Natural killer cell (primary cell): ENCODE data around the gene AMER2. TPM values are rescaled to one million over a fixed set of nuclear protein-coding genes. Genes with fewer than 3 reads are reported as not detected.

Experiments used
- ATAC-seq, 3 donors: fragments of 150-1000 bp in 2 of 3; fragments of 200-7000 bp in 1 of 3; cut with Tn5 transposase; 1 replicate in 1 of 3; 2 replicates in 2 of 3; pipeline ENCODE4 v1.10.0; 2021; ENCODE audit warnings: mild to moderate bottlenecking in 2 of 3, moderate library complexity in 2 of 3
- DNase-seq, 2 donors: peaks; one replicate each; pipeline versions ENCODE4 v3.0.0 to v3.0.0-alpha.2; 2013 to 2021; ENCODE audit warnings: mixed read lengths in 1 of 2
- H3K27ac ChIP-seq: one replicate; pipeline ENCODE4 v1.5.1; 2013; ENCODE audit warnings: mild to moderate bottlenecking, low read length
- H3K27me3 ChIP-seq: one replicate; pipeline ENCODE4 v1.6.1; 2013; ENCODE audit warnings: low read length; ENCODE audit not compliant: control insufficient read depth, insufficient read depth
- H3K36me3 ChIP-seq: one replicate; pipeline ENCODE4 v1.6.1; 2013; ENCODE audit warnings: low read length; ENCODE audit not compliant: control insufficient read depth, insufficient read depth
- H3K4me1 ChIP-seq: one replicate; pipeline ENCODE4 v1.6.1; 2013; ENCODE audit warnings: low read length; ENCODE audit not compliant: control insufficient read depth, insufficient read depth
- H3K4me3 ChIP-seq: one replicate; pipeline ENCODE4 v1.5.1; 2013; ENCODE audit warnings: low read length
- H3K9me3 ChIP-seq: one replicate; pipeline ENCODE4 v1.6.1; 2013; ENCODE audit warnings: low read length; ENCODE audit not compliant: control insufficient read depth, insufficient read depth
- H3K27ac Mint-ChIP-seq, 2 donors: one replicate each; pipeline ENCODE4 v1.8.0; 2022; ENCODE audit warnings: mild to moderate bottlenecking in 2 of 2, mixed read lengths in 2 of 2, moderate library complexity in 1 of 2
- H3K27me3 Mint-ChIP-seq, 2 donors: one replicate each; pipeline ENCODE4 v1.8.0; 2022; ENCODE audit warnings: low read depth in 2 of 2, mixed read lengths in 2 of 2
- H3K36me3 Mint-ChIP-seq: one replicate; pipeline ENCODE4 v1.8.0; 2022; ENCODE audit warnings: mixed read lengths
- H3K4me1 Mint-ChIP-seq, 2 donors: one replicate each; pipeline ENCODE4 v1.8.0; 2022; ENCODE audit warnings: mixed read lengths in 2 of 2
- H3K4me3 Mint-ChIP-seq: one replicate; pipeline ENCODE4 v1.8.0; 2022; ENCODE audit warnings: mild to moderate bottlenecking, moderate library complexity, mixed read lengths
- H3K9me3 Mint-ChIP-seq, 2 donors: one replicate each; pipeline ENCODE4 v1.8.0; 2022; ENCODE audit warnings: mixed read lengths in 2 of 2
- WGBS: methylation state at CpG from one replicate; pipeline ENCODE4 v1.1.7; 2013; ENCODE audit warnings: missing lambda C conversion rate; ENCODE audit not compliant: insufficient coverage; 5-methylcytosine and 5-hydroxymethylcytosine counted together
- intact Hi-C: fragments of 100-400 bp; cut with micrococcal nuclease; formaldehyde crosslinking; loops from one replicate; pipeline ENCODE4 v1.14.2; 2022
- total RNA-seq, 4 donors: library from RNA; stranded (reverse); fragments of 120-200 nt in 1 of 4; gene quantifications; one replicate each; pipeline versions ENCODE4 v1.2.3 to v1.2.4, GENCODE V29; 2013 to 2022
- TF ChIP-seq, protein P1 (sequence below): fragments of 200-600 bp; IDR thresholded peaks from one replicate; pipeline ENCODE4 v1.8.0; 2022; ENCODE audit warnings: antibody characterized with exemption

AMER2 gene
- total RNA-seq, 3 donors from 2014 or later (not counting 1 experiment from before 2014, with no cell fraction given): not detected

DNA sequence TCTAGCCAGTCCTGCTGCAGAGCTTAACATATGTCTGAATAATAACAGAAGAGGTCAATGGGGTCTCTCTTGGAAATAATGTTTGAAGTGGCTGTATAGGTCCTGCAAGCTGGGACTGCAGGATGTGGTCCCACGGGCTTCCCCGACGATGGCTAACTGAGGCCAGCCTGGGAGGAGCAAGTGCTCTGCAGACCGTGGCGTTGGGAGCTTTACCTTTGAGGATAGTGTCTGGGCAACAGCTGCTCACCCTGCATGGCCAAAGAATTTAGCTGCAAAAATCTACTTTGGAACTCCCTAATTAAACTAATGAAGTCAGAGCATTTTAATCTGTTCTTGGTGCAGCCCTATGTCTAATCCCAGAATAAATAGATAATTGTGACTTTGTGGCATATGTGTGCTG, 18.2 kb upstream of the AMER2 start:
- Histone ChIP-seq H3K27me3 (no peaks in the 10 kb centered on the region), H3K4me3 (no peak overlapping the region), H3K9me3 (no peaks in the 10 kb centered on the region), H3K4me1 (no peaks in the 10 kb centered on the region), H3K36me3 (no peaks in the 10 kb centered on the region), H3K27ac (no peak overlapping the region)
- intact Hi-C loops: no loop called here
- Mint-ChIP-seq H3K4me1 (no peaks in the 10 kb centered on the region), H3K9me3 (no peaks in the 10 kb centered on the region), H3K27ac (no peak overlapping the region), H3K27me3 (peaks cover 27 to 50% of the 10 kb centered on the region in 2 donors), H3K36me3 (no peaks in the 10 kb centered on the region), H3K4me3 (no peak overlapping the region)
- DNase-seq (no peak), ATAC-seq (no peak)
- WGBS: 77% methylated on average over 5 of the region's 5 CpGs
- TF ChIP-seq, protein P1, sequence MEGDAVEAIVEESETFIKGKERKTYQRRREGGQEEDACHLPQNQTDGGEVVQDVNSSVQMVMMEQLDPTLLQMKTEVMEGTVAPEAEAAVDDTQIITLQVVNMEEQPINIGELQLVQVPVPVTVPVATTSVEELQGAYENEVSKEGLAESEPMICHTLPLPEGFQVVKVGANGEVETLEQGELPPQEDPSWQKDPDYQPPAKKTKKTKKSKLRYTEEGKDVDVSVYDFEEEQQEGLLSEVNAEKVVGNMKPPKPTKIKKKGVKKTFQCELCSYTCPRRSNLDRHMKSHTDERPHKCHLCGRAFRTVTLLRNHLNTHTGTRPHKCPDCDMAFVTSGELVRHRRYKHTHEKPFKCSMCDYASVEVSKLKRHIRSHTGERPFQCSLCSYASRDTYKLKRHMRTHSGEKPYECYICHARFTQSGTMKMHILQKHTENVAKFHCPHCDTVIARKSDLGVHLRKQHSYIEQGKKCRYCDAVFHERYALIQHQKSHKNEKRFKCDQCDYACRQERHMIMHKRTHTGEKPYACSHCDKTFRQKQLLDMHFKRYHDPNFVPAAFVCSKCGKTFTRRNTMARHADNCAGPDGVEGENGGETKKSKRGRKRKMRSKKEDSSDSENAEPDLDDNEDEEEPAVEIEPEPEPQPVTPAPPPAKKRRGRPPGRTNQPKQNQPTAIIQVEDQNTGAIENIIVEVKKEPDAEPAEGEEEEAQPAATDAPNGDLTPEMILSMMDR: no peak

DNA sequence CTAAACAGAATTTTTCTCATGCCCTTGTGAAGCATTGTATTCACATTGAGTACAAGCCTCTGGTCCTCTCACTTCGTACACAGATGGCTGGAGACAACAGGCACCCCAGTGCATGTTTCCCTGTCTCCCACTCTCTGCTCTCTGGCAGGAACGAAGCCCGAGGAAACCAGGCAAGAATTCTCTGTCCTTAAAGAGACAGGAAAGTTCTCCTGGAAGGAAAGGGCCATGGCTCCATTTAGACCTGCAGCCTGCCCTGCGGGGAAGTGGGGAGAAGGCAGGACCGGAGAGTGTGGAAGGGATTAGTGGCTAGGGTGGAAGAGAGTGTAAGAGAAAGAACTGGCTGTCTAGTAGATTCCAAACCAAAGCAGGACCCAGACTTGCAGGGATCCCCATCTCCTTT, 15.5 kb upstream of the AMER2 start:
- ATAC-seq (no peak), DNase-seq (no peak)
- H3K27me3 ChIP-seq: no peaks in the 10 kb centered on the region
- no peaks in the 10 kb centered on the region for H3K4me1 ChIP-seq
- 82% methylated on average over 5 of the region's 5 CpGs for WGBS
- TF ChIP-seq, protein P1: no peak
- Mint-ChIP-seq H3K27me3 (peaks cover 25 to 51% of the 10 kb centered on the region in 2 donors), H3K36me3 (no peaks in the 10 kb centered on the region), H3K9me3 (no peaks in the 10 kb centered on the region), H3K4me3 (no peak overlapping the region), H3K4me1 (no peaks in the 10 kb centered on the region), H3K27ac (no peak overlapping the region)
- H3K36me3 ChIP-seq: no peaks in the 10 kb centered on the region
- intact Hi-C loops: no loop called here
- H3K27ac ChIP-seq: no peak overlapping the region
- H3K9me3 ChIP-seq: no peaks in the 10 kb centered on the region
- H3K4me3 ChIP-seq: no peak overlapping the region

DNA sequence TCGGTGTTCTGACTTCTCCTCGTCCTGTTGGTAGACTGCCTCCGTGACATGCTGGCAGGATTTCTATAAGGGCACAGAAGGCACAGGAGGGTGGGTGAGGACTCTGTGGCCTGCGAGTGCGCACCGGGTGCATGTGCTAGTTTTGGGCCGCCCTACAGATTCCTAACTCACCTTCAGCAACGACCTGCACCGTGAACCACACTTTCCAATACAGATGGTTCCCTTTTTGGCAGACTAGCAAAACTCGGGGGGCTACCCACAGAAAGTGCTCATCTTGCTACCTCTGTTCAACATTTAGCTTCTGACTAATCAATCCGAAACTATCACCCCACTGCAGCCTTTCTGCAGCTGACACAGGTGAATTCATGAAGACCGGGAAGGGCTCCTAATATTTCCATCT, 14.1 kb upstream of the AMER2 start:
- WGBS: 76% methylated on average over 12 of the region's 12 CpGs
- no peak for ATAC-seq
- H3K4me3 ChIP-seq: no peak overlapping the region
- H3K9me3 ChIP-seq: no peaks in the 10 kb centered on the region
- H3K27ac ChIP-seq: no peak overlapping the region
- Mint-ChIP-seq H3K9me3 (no peaks in the 10 kb centered on the region), H3K4me1 (no peaks in the 10 kb centered on the region), H3K27me3 (peaks cover 22 to 46% of the 10 kb centered on the region in 2 donors), H3K4me3 (no peak overlapping the region), H3K27ac (no peak overlapping the region), H3K36me3 (no peaks in the 10 kb centered on the region)
- no peaks in the 10 kb centered on the region for H3K36me3 ChIP-seq
- no peaks in the 10 kb centered on the region for H3K27me3 ChIP-seq
- H3K4me1 ChIP-seq: no peaks in the 10 kb centered on the region
- TF ChIP-seq, protein P1: no peak
- intact Hi-C loops: no loop called here
- no peak for DNase-seq

DNA sequence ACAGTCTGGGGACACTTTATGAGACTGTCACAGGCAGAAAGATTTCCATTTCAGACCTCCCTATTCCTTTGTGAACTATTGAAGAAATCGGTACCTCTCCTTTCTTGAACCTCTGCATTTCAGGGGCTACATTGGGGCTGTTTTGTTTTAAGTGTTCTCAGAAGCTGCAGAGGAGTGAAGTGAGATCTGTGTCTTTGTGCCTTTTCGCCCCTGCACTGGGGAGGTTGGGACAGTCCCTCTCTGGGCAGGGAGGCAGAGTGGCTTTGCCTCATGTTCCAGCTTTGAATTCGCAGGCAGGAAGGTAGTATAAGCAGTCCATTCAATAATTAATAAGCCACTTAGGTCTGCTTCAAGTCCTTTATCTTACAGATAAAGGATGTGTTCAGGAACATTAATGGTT, 9.5 kb upstream of the AMER2 start:
- Mint-ChIP-seq H3K27me3 (peaks cover 10 to 27% of the 10 kb centered on the region in 2 donors), H3K4me3 (no peak overlapping the region), H3K27ac (no peak overlapping the region), H3K9me3 (no peaks in the 10 kb centered on the region), H3K36me3 (no peaks in the 10 kb centered on the region), H3K4me1 (peaks cover 0 to 6% of the 10 kb centered on the region in 2 donors)
- H3K27ac ChIP-seq: no peak overlapping the region
- TF ChIP-seq, protein P1: no peak
- intact Hi-C loops: no loop called here
- peaks cover 10% of the 10 kb centered on the region for H3K9me3 ChIP-seq
- WGBS: 88% methylated on average over 2 of the region's 3 CpGs
- no peak overlapping the region for H3K4me3 ChIP-seq
- DNase-seq (no peak), ATAC-seq (no peak)
- no peaks in the 10 kb centered on the region for H3K36me3 ChIP-seq
- no peaks in the 10 kb centered on the region for H3K4me1 ChIP-seq
- H3K27me3 ChIP-seq: no peaks in the 10 kb centered on the region
